PC-3 (cell line): ENCODE data around the gene AATF. TPM values are rescaled to one million over a fixed set of nuclear protein-coding genes. Genes with fewer than 3 reads are reported as not detected.

ENCODE experiments used
- ATAC-seq: fragments of 200-7000 bp; cut with Tn5 transposase; 2 replicates; pipeline ENCODE4 v1.9.1; 2020; ENCODE audit warnings: mild to moderate bottlenecking, moderate library complexity
- BruUV-seq: library from RNA; stranded (reverse); fragments of 400-500 nt; replicated peaks from 2 replicates; lab custom pipeline; 2021; lab: Mats Ljungman, UMichigan
- CTCF ChIA-PET: fragments of 300-600 bp; sonication (Branson Sonifier 250); formaldehyde crosslinking; loops from one replicate; lab custom pipeline; 2022; ENCODE audit warnings: antibody characterized with exemption; lab: Charles Lee
- POLR2A ChIA-PET: fragments of 300-600 bp; sonication (Branson Sonifier 250); formaldehyde crosslinking; loops from one replicate; lab custom pipeline; 2022; ENCODE audit warnings: antibody characterized with exemption; ENCODE audit not compliant: unreplicated experiment; lab: Charles Lee
- DNase-seq: peaks from one replicate; pipeline ENCODE4 v3.0.0-alpha.2; 2015
- H2AFZ ChIP-seq: fragments of 300-600 bp; sonication (generic); 2 replicates; pipeline ENCODE4 v1.6.0; 2016; ENCODE audit warnings: antibody characterized with exemption, low read length
- H3F3A ChIP-seq: fragments of 300-600 bp; sonication (generic); one replicate; pipeline ENCODE4 v1.6.0; 2017; ENCODE audit warnings: antibody characterized with exemption, low read length, control low read depth, mild to moderate bottlenecking; ENCODE audit not compliant: unreplicated experiment
- H3K27ac ChIP-seq: fragments of 300-600 bp; sonication (generic); 2 replicates; pipeline ENCODE4 v1.5.1; 2016; ENCODE audit warnings: mild to moderate bottlenecking, low read length
- H3K27me3 ChIP-seq: fragments of 300-600 bp; sonication (generic); 2 replicates; pipeline ENCODE4 v1.6.1; 2016; ENCODE audit warnings: low read length, mixed read lengths
- H3K36me3 ChIP-seq: fragments of 300-600 bp; sonication (generic); 2 replicates; pipeline ENCODE4 v1.6.1; 2016; ENCODE audit warnings: low read depth, mixed run types, low read length, mixed read lengths
- H3K4me1 ChIP-seq: fragments of 300-600 bp; sonication (generic); 2 replicates; pipeline ENCODE4 v1.5.1; 2016; ENCODE audit warnings: low read length; ENCODE audit not compliant: insufficient read depth
- H3K4me2 ChIP-seq: fragments of 300-600 bp; sonication (generic); 2 replicates; pipeline ENCODE4 v1.6.0; 2016; ENCODE audit warnings: low read length
- H3K4me3 ChIP-seq: fragments of 300-600 bp; sonication (generic); 2 replicates; pipeline ENCODE4 v1.5.1; 2016; ENCODE audit warnings: mild to moderate bottlenecking, low read length, mixed read lengths
- H3K79me2 ChIP-seq: fragments of 300-600 bp; sonication (generic); 2 replicates; pipeline ENCODE4 v1.6.1; 2017; ENCODE audit warnings: low read length, mixed read lengths
- H3K9ac ChIP-seq: fragments of 300-600 bp; sonication (generic); 2 replicates; pipeline ENCODE4 v1.6.0; 2016; ENCODE audit warnings: mild to moderate bottlenecking, low read length
- H3K9me2 ChIP-seq: fragments of 300-600 bp; sonication (generic); replicated peaks from 2 replicates; pipeline ENCODE4 v1.6.1; 2016; ENCODE audit warnings: mixed run types, low read length, mixed read lengths
- H3K9me3 ChIP-seq: fragments of 300-600 bp; sonication (generic); 2 replicates; pipeline ENCODE4 v1.6.1; 2016; ENCODE audit warnings: low read length, mixed read lengths
- H4K20me1 ChIP-seq: fragments of 300-600 bp; sonication (generic); 2 replicates; pipeline ENCODE4 v1.6.1; 2016; ENCODE audit warnings: low read length, mixed read lengths
- CTCF ChIP-seq: fragments of 300-600 bp; sonication (generic); conservative IDR thresholded peaks from 2 replicates; pipeline ENCODE4 v1.5.1; 2017; ENCODE audit warnings: antibody characterized with exemption, low read depth, mild to moderate bottlenecking, low read length
- EZH2 ChIP-seq: fragments of 300-600 bp; sonication (generic); IDR thresholded peaks from one replicate; pipeline ENCODE4 v1.6.1; 2017; ENCODE audit warnings: antibody characterized with exemption, mild to moderate bottlenecking, low read length; ENCODE audit not compliant: unreplicated experiment
- EZH2phosphoT487 ChIP-seq: fragments of 300-600 bp; sonication (generic); IDR thresholded peaks from 2 replicates; pipeline ENCODE4 v1.6.1; 2018; ENCODE audit warnings: mild to moderate bottlenecking, antibody characterized with exemption, low read length, borderline replicate concordance
- intact Hi-C: fragments of 100-400 bp; cut with micrococcal nuclease; formaldehyde crosslinking; loops from 2 replicates; pipeline ENCODE4 v1.9.0; 2023
- total RNA-seq: library from RNA; depleted of rRNA; stranded (reverse); fragments of >200 nt; gene quantifications from 2 replicates; pipeline ENCODE4 v1.2.3, GENCODE V29; 2014

The AATF gene
- total RNA-seq, 1 experiment from 2014 or later = 25.5 TPM

GRCh38 chr17:37060094-37060493, 111.3 kb downstream of the AATF start:
- BruUV-seq = no TSS peak
- H3K9ac ChIP-seq = no peak overlapping the region
- DNase-seq (no peak), ATAC-seq (no peak)
- H3K36me3 ChIP-seq = no peaks in the 10 kb centered on the region
- TF ChIP-seq EZH2phosphoT487 (no peak), CTCF (no peak), EZH2 (no peak)
- intact Hi-C loops = no loop called here
- H3K4me1 ChIP-seq = no peaks in the 10 kb centered on the region
- no peaks in the 10 kb centered on the region for H3F3A ChIP-seq
- no peaks in the 10 kb centered on the region for H3K9me3 ChIP-seq
- no peak overlapping the region for H3K4me2 ChIP-seq
- CTCF ChIA-PET = no interaction called here
- no peaks in the 10 kb centered on the region for H3K9me2 ChIP-seq
- H4K20me1 ChIP-seq = no peaks in the 10 kb centered on the region
- H3K4me3 ChIP-seq = no peak overlapping the region
- no peak overlapping the region for H3K27ac ChIP-seq
- no peaks in the 10 kb centered on the region for H3K79me2 ChIP-seq
- H3K27me3 ChIP-seq = no peaks in the 10 kb centered on the region
- H2AFZ ChIP-seq = no peak overlapping the region
- POLR2A ChIA-PET = no interaction called here

DNA sequence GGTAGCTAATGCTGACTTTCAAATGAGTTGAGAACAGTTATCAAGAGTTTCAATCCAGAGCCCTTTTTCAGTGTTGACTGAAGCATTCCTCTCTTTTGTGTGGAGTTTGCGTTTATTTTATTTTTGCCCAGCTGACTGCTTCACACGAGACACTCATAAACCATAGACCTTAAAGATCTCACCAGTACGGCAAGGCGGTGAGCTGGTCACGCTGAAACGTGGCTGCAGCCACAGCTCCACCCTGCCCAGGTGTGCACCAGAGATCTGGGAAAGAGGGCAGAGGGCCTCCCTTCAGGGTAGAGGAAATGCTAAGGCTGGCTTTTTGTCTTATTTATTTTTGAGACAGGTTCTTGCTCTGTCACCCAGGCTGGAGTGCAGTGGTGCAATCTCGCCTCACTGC, 112.2 kb downstream of the AATF start:
- intact Hi-C loops = no loop called here
- CTCF ChIA-PET = no interaction called here
- Histone ChIP-seq H3K79me2 (no peaks in the 10 kb centered on the region), H4K20me1 (no peaks in the 10 kb centered on the region), H2AFZ (no peak overlapping the region), H3K27ac (no peak overlapping the region), H3K4me3 (no peak overlapping the region), H3K27me3 (no peaks in the 10 kb centered on the region), H3K9ac (no peak overlapping the region), H3K36me3 (no peaks in the 10 kb centered on the region), H3F3A (no peaks in the 10 kb centered on the region), H3K4me1 (no peaks in the 10 kb centered on the region), H3K9me3 (no peaks in the 10 kb centered on the region), H3K9me2 (no peaks in the 10 kb centered on the region), H3K4me2 (no peak overlapping the region)
- TF ChIP-seq CTCF (no peak), EZH2phosphoT487 (no peak), EZH2 (no peak)
- DNase-seq (no peak), ATAC-seq (no peak)
- POLR2A ChIA-PET = no interaction called here
- BruUV-seq = no TSS peak

DNA sequence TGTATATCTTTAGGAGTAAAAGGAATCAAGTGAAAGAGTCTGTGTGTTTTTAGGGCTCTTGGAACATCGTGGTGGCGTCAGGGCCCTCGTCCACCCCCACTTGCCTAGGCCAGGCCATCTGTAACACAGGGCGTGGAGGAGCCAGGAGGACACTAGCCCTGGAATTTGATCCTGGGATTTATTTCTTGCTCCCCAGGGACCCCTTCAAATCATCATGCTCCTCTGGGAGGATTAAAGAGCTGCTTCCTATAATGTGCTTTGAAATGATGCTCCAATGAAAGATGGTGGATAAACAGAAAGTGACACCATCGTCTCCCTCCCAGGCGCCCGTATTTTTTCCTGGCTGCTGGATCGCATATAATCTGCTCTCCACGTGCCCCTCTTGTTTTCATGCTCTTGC, 113.3 kb downstream of the AATF start:
- H3F3A ChIP-seq = no peaks in the 10 kb centered on the region
- intact Hi-C loops = no loop called here
- no peak overlapping the region for H3K9ac ChIP-seq
- no peaks in the 10 kb centered on the region for H3K9me2 ChIP-seq
- TF ChIP-seq EZH2phosphoT487 = no peak
- TF ChIP-seq EZH2 = no peak
- no peak for TF ChIP-seq CTCF
- H3K4me3 ChIP-seq = no peak overlapping the region
- ChIA-PET CTCF (no interaction called here), POLR2A (no interaction called here)
- no peaks in the 10 kb centered on the region for H4K20me1 ChIP-seq
- no peaks in the 10 kb centered on the region for H3K27me3 ChIP-seq
- H3K9me3 ChIP-seq = no peaks in the 10 kb centered on the region
- no TSS peak for BruUV-seq
- no peak overlapping the region for H2AFZ ChIP-seq
- H3K36me3 ChIP-seq = no peaks in the 10 kb centered on the region
- H3K79me2 ChIP-seq = no peaks in the 10 kb centered on the region
- DNase-seq = no peak
- H3K4me1 ChIP-seq = no peaks in the 10 kb centered on the region
- no peak overlapping the region for H3K27ac ChIP-seq
- no peak for ATAC-seq
- H3K4me2 ChIP-seq = no peak overlapping the region
